Spleen (tissue), 11 donors: Measurements from ENCODE around the gene ZSCAN18. TPM values are rescaled to one million over a fixed set of nuclear protein-coding genes. Genes with fewer than 3 reads are reported as not detected.

Experiments used
- DNase-seq: peaks from one replicate; pipeline ENCODE4 v3.0.0-alpha.2; 2020
- H3K27ac ChIP-seq, 8 donors: fragments of 200-600 bp; sonication (generic) in 7 of 8; 1 replicate in 4 of 8; 2 replicates in 4 of 8; pipeline versions ENCODE4 v1.5.0 to v1.8.0; 2016 to 2021; ENCODE audit warnings: inconsistent platforms in 4 of 8, mild to moderate bottlenecking in 4 of 8, moderate library complexity in 1 of 8
- H3K27me3 ChIP-seq, 7 donors: fragments of 200-600 bp; sonication (generic) in 6 of 7; replicated peaks in 1 of 7; 1 replicate in 4 of 7; 2 replicates in 3 of 7; pipeline versions ENCODE4 v1.5.0 to v1.8.0; 2016 to 2021; ENCODE audit warnings: inconsistent platforms in 3 of 7, mild to moderate bottlenecking in 1 of 7
- H3K36me3 ChIP-seq, 6 donors: fragments of 200-600 bp; sonication (generic) in 5 of 6; 1 replicate in 4 of 6; 2 replicates in 2 of 6; pipeline versions ENCODE4 v1.5.0 to v1.8.0; 2016 to 2021; ENCODE audit warnings: inconsistent platforms in 2 of 6
- H3K4me1 ChIP-seq, 6 donors: fragments of 200-600 bp; sonication (generic) in 5 of 6; 1 replicate in 3 of 6; 2 replicates in 3 of 6; pipeline versions ENCODE4 v1.5.0 to v1.8.0; 2016 to 2021; ENCODE audit warnings: inconsistent platforms in 3 of 6
- H3K4me3 ChIP-seq, 8 donors: fragments of 200-600 bp; sonication (generic) in 7 of 8; 1 replicate in 4 of 8; 2 replicates in 4 of 8; pipeline versions ENCODE4 v1.5.0 to v1.8.0; 2016 to 2021; ENCODE audit warnings: inconsistent platforms in 4 of 8, mild to moderate bottlenecking in 4 of 8, moderate library complexity in 2 of 8
- H3K9me3 ChIP-seq, 8 donors: fragments of 200-600 bp; sonication (generic) in 7 of 8; 1 replicate in 4 of 8; 2 replicates in 4 of 8; pipeline versions ENCODE4 v1.5.0 to v1.8.0; 2016 to 2021; ENCODE audit warnings: inconsistent platforms in 4 of 8
- CTCF ChIP-seq, 11 experiments: fragments of 200-600 bp in 7 of 11; fragments of 450-650 bp in 4 of 11; sonication (generic) in 4 of 11; IDR thresholded peaks in 8 of 11; conservative IDR thresholded peaks in 3 of 11; 1 replicate in 7 of 11; 2 replicates in 4 of 11; pipeline versions ENCODE4 v1.4.0 to v1.8.0; 2016 to 2021; ENCODE audit warnings: antibody characterized with exemption in 11 of 11, inconsistent platforms in 4 of 11, mild to moderate bottlenecking in 1 of 11
- POLR2A ChIP-seq, 3 donors: fragments of 450-650 bp; IDR thresholded peaks; one replicate each; pipeline ENCODE4 v1.5.1; 2017; ENCODE audit warnings: antibody characterized with exemption in 3 of 3, mild to moderate bottlenecking in 1 of 3
- POLR2AphosphoS5 ChIP-seq, 3 donors: sonication (generic); formaldehyde crosslinking; IDR thresholded peaks; one replicate each; pipeline ENCODE4 v1.5.1; 2017; ENCODE audit warnings: antibody characterized with exemption in 3 of 3
- WGBS, 5 donors: extraction: QIAGEN DNeasy Blood & Tissue Kit in 3 of 5; methylation state at CpG; one replicate each; pipeline versions ENCODE4 v1.1.5 to v1.1.7; 2013 to 2018; 5-methylcytosine and 5-hydroxymethylcytosine counted together
- intact Hi-C: fragments of 100-400 bp; cut with DNase I; formaldehyde crosslinking; loops from one replicate; pipeline ENCODE4 v1.15.0; 2023; ENCODE audit warnings: low total_unique reads
- polyA plus RNA-seq, 3 donors: library from polyadenylated mRNA; stranded (reverse); fragments of 200-250 nt; gene quantifications; one replicate each; pipeline ENCODE4 v1.2.1, GENCODE V29; 2013
- total RNA-seq, 7 donors: library from RNA; depleted of rRNA in 3 of 7; stranded (reverse); fragments of >200 nt in 3 of 7; fragmentation: NEBNext Ultra II Directional in 4 of 7; extraction: Animal tissue kit (Norgen Biotek cat#: 25700) in 4 of 7; gene quantifications; one replicate each; pipeline versions ENCODE4 v1.1.0 to v1.2.1, GENCODE V29; 2016 to 2021
- donor health status: healthy with polysubstance abuse.
- donor health status: DM: no; HTN: no; CAD: no; lungs with moderate emphysema.
- donor health status: DM: no; HTN: no; CAD: no.
- donor health status: Bipolar disorder and iron deficiency.
- donor health status: healthy.
- donor health status: DM: no; HTN: no; CAD: no.
- donor health status: DM: yes; HTN: yes; CAD: no.

ZSCAN18 gene
- total and polyA plus RNA-seq, 10 donors = 39.8 to 71.7 (median 57.2) TPM

- peaks cover 0 to 23% (median 0%) of the 10 kb centered on the region in 7 donors for H3K27me3 ChIP-seq
- no peak overlapping the region for H3K27ac ChIP-seq
- H3K4me1 ChIP-seq = no peaks in the 10 kb centered on the region
- no peak for DNase-seq
- peaks cover 21 to 100% (median 100%) of the 10 kb centered on the region in 8 donors for H3K9me3 ChIP-seq
- TF ChIP-seq CTCF (IDR thresholded peaks at IDR 0.05 in 8 of 11, conservative IDR thresholded peaks at IDR 0.05 in 3 of 11) (no peak), POLR2AphosphoS5 (IDR thresholded peaks at IDR 0.05) (peak in 1 of 3 donors; percentile 29)
- peak overlapping the region in 1 of 8 donors; percentile 40 for H3K4me3 ChIP-seq
- WGBS, 5 donors = 12 to 19% (median 12%) methylated on average over 53 to 77 of the region's 77 CpGs
- H3K36me3 ChIP-seq = peaks cover 0 to 5% (median 0%) of the 10 kb centered on the region in 6 donors
- intact Hi-C loops = no loop called here
These were observed 20.0 kb upstream of the ZSCAN18 start for GRCh38 chr19:58117841-58118575.

- Histone ChIP-seq H3K4me3 (no peak overlapping the region), H3K9me3 (peaks cover 32 to 98% (median 97%) of the 10 kb centered on the region in 8 donors), H3K36me3 (no peaks in the 10 kb centered on the region), H3K4me1 (no peaks in the 10 kb centered on the region), H3K27ac (no peak overlapping the region), H3K27me3 (no peaks in the 10 kb centered on the region)
- DNase-seq = no peak
- TF ChIP-seq POLR2AphosphoS5 (IDR thresholded peaks at IDR 0.05) (no peak), POLR2A (IDR thresholded peaks at IDR 0.05) (no peak), CTCF (IDR thresholded peaks at IDR 0.05 in 8 of 11, conservative IDR thresholded peaks at IDR 0.05 in 3 of 11) (no peak)
- intact Hi-C loops = no loop called here
- 82 to 93% (median 87%) methylated on average over 3 of the region's 3 CpGs for WGBS, 5 donors
These were observed 10.5 kb upstream of the ZSCAN18 start for GRCh38 chr19:58108546-58108817.

- no peaks in the 10 kb centered on the region for H3K36me3 ChIP-seq
- intact Hi-C loops = no loop called here
- H3K4me3 ChIP-seq = no peak overlapping the region
These were observed 9.9 kb upstream of the ZSCAN18 start for GRCh38 chr19:58107778-58108545.

More at GRCh38 chr19:58107778-58108545, 9.9 kb upstream of the ZSCAN18 start:
- no peaks in the 10 kb centered on the region for H3K4me1 ChIP-seq
- WGBS, 5 donors = 80 to 90% (median 84%) methylated on average over 7 of the region's 7 CpGs
- peaks cover 29 to 98% (median 97%) of the 10 kb centered on the region in 8 donors for H3K9me3 ChIP-seq
- H3K27ac ChIP-seq = no peak overlapping the region
- DNase-seq = no peak
- TF ChIP-seq POLR2A (IDR thresholded peaks at IDR 0.05) (no peak), CTCF (IDR thresholded peaks at IDR 0.05 in 8 of 11, conservative IDR thresholded peaks at IDR 0.05 in 3 of 11) (no peak), POLR2AphosphoS5 (IDR thresholded peaks at IDR 0.05) (no peak)
- H3K27me3 ChIP-seq = no peaks in the 10 kb centered on the region
